Measurements from ENCODE around the gene EXOC1L.

The EXOC1L gene

DNA sequence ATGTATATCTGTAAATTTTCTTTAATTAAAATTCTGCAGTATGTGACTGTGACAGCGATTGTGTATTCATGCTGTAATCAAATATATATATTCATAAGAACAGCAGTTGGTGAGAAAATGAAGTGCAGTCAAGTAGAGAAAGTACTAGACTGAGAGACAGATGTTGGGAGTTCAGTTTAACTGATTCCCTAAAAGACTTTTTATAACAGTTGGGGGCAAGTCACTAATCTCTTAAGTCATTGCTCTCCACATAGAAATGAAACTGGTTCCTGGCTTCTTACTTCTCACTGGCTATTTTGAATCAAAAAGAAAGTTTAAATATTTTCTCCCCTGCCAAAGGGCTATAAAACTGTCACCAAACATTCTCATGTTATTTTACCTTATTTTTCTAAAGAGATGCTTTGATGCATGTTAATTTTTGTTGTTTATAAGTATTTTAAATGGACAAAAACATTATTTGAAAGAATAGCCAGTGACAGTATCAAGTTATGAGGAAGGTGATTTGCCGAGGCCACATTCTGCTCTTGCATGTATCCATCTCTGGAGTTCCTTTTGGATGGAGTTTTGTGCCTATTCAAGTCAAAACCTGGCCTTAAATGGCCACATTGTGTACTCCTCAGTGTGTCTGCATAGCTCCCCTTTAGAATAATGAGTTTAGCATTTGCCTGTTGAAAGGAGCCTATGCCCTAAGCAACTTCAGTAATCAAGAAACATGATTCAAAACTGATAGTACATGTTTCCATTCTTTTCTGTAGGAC is 64.7 kb downstream of the EXOC1L start:
- DNase-seq (ENCODE audit: low read depth): no peak

DNA sequence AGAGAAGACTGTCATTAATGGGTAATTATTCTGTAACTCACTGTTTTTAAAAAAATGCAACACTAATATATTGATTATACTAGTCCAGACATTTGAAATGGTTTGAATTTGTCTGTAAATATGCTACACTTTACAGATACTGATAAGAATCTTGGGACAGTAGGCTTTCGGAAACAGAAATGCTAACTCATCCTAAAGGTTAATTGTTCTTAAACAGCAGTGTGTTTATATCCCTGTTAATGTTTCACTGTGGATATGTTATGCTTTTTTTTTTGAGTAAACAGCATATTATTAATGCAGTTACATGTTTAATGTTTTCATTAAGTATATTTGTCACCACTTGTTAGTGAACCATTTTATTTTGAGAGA is 65.2 kb downstream of the EXOC1L start:
- DNase-seq (ENCODE audit: low read depth): no peak
